HL-60 (cell line): ENCODE measurements around the gene TRAF3IP1.

Source experiments
- DNase-seq, 2 experiments: peaks; one replicate each; pipeline ENCODE4 v3.0.0-alpha.2; 2010 to 2020; ENCODE audit warnings: low read depth in 1 of 2, low spot score in 1 of 2
- H3K27ac ChIP-seq: fragments of 250-450 bp; sonication (Bioruptor Pico); replicated peaks from 2 replicates; pipeline ENCODE4 v1.5.1; 2020; ENCODE audit warnings: mild to moderate bottlenecking, moderate library complexity
- H3K27me3 ChIP-seq: fragments of 250-450 bp; sonication (Bioruptor Pico); 2 replicates; pipeline ENCODE4 v1.5.1; 2021; ENCODE audit warnings: mild to moderate bottlenecking, moderate library complexity; ENCODE audit not compliant: insufficient read depth, poor library complexity, severe bottlenecking
- H3K4me3 ChIP-seq: replicated peaks from 2 replicates; pipeline ENCODE4 v1.5.1; 2011; ENCODE audit warnings: mild to moderate bottlenecking, control low read depth, low read length; ENCODE audit not compliant: insufficient read depth
- CTCF ChIP-seq: IDR thresholded peaks from one replicate; pipeline ENCODE4 v1.5.1; 2011; ENCODE audit warnings: low read length, control low read depth, inconsistent platforms; ENCODE audit not compliant: insufficient read depth
- GABPA ChIP-seq: IDR thresholded peaks from 2 replicates; pipeline ENCODE4 v1.6.1; 2012; ENCODE audit warnings: low read depth
- POLR2AphosphoS5 ChIP-seq: IDR thresholded peaks from 2 replicates; pipeline ENCODE4 v1.6.1; 2012; ENCODE audit warnings: low read depth
- REST ChIP-seq: IDR thresholded peaks from 2 replicates; pipeline ENCODE4 v1.6.1; 2012; ENCODE audit warnings: low read depth; ENCODE audit not compliant: insufficient replicate concordance
- SPI1 ChIP-seq: IDR thresholded peaks from 2 replicates; pipeline ENCODE4 v1.6.1; 2012; ENCODE audit warnings: low read depth, mild to moderate bottlenecking, borderline replicate concordance

TRAF3IP1 gene

GRCh38 chr2:238350150-238350897 lies 30.0 kb downstream of the TRAF3IP1 start:
- H3K27me3 ChIP-seq = no peaks in the 10 kb centered on the region
- H3K4me3 ChIP-seq = no peak overlapping the region
- TF ChIP-seq GABPA = no peak
- TF ChIP-seq SPI1 = no peak
- no peak for TF ChIP-seq REST
- TF ChIP-seq POLR2AphosphoS5 = no peak
- no peak for TF ChIP-seq CTCF
- H3K27ac ChIP-seq = no peak overlapping the region
- DNase-seq = no peak

DNA sequence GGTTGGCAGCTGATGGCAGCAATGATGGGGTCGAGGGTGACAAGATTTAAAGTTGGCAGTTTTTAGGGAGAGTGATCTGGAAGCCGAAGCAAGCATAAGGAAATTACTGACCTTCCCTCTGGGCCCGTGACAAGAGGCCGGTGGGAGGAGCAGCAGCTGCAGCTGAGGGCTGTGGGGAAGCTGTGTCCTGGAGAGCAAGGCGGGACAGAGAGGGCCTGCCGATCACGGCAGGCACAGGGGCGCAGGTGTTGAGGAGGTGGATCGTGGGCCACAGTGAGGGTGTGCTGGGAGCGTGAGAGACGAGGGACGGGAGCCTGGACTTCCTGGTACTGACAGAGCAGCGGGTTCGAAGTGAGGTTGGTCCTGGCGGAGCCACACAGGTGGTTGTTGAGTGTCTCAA lies 31.0 kb downstream of the TRAF3IP1 start:
- H3K27me3 ChIP-seq = no peaks in the 10 kb centered on the region
- H3K4me3 ChIP-seq = no peak overlapping the region
- no peak overlapping the region for H3K27ac ChIP-seq
- TF ChIP-seq CTCF (no peak), POLR2AphosphoS5 (no peak), REST (no peak), SPI1 (no peak), GABPA (no peak)
- DNase-seq = no peak

DNA sequence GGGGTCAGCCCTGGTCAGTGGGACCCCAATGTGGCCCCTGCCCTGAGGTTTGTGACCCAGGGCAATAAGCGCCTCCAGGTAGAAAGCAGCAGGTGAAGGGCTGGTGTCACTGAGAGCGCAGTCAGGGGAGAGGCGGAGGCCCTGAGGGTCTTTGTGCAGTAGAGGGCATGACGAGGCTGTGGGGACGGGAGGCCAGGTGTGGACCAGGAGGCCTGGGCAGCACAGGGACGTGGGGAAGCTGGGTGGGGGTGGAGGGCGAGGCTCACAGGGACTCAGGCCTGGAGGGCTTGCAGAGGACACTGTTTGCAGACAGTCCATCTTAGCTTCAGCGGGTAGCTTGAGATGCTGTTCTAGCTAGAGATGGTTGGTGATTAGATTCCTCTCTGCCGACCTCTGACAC lies 32.0 kb downstream of the TRAF3IP1 start:
- Histone ChIP-seq H3K27ac (no peak overlapping the region), H3K4me3 (no peak overlapping the region), H3K27me3 (no peaks in the 10 kb centered on the region)
- DNase-seq = no peak
- TF ChIP-seq POLR2AphosphoS5 = no peak
- no peak for TF ChIP-seq GABPA
- no peak for TF ChIP-seq CTCF
- TF ChIP-seq SPI1 = no peak
- no peak for TF ChIP-seq REST
